Adrenal gland (tissue), 12 donors: Measurements from ENCODE around the gene DNTT. TPM values are rescaled to one million over a fixed set of nuclear protein-coding genes. Genes with fewer than 3 reads are reported as not detected.
A peak's percentile ranks its signal among the peaks of the same experiment; 100 is the strongest.

Source experiments
- DNase-seq, 7 donors: peaks; one replicate each; pipeline ENCODE4 v3.0.0-alpha.2; 2019 to 2020
- H3K27ac ChIP-seq, 5 donors: fragments of 200-600 bp; sonication (generic) in 4 of 5; 1 replicate in 3 of 5; 2 replicates in 2 of 5; pipeline versions ENCODE4 v1.5.1 to v1.8.0; 2016 to 2020; ENCODE audit warnings: mild to moderate bottlenecking in 1 of 5
- H3K27me3 ChIP-seq: fragments of 200-600 bp; 2 replicates; pipeline ENCODE4 v1.8.0; 2021
- H3K36me3 ChIP-seq, 2 donors: fragments of 200-600 bp; replicated peaks in 1 of 2; 1 replicate in 1 of 2; 2 replicates in 1 of 2; pipeline versions ENCODE4 v1.5.1 to v1.8.0; 2018 to 2022
- H3K4me1 ChIP-seq, 2 donors: fragments of 200-600 bp; replicated peaks in 1 of 2; 1 replicate in 1 of 2; 2 replicates in 1 of 2; pipeline versions ENCODE4 v1.5.1 to v1.8.0; 2018 to 2021
- H3K4me3 ChIP-seq, 4 donors: fragments of 200-600 bp; sonication (generic) in 3 of 4; one replicate each; pipeline ENCODE4 v1.5.1; 2016 to 2018
- H3K9me3 ChIP-seq, 3 donors: fragments of 200-600 bp; sonication (generic) in 1 of 3; replicated peaks in 1 of 3; 1 replicate in 2 of 3; 2 replicates in 1 of 3; pipeline versions ENCODE4 v1.5.1 to v1.8.0; 2016 to 2021
- POLR2A ChIP-seq, 2 donors: fragments of 450-650 bp; IDR thresholded peaks; one replicate each; pipeline ENCODE4 v1.6.1; 2017; ENCODE audit warnings: antibody characterized with exemption in 2 of 2, mild to moderate bottlenecking in 2 of 2, moderate library complexity in 1 of 2
- WGBS, 4 donors: extraction: QIAGEN DNeasy Blood & Tissue Kit in 2 of 4; methylation state at CpG; one replicate each; pipeline versions ENCODE4 v1.1.5 to v1.1.7; 2013 to 2017; 5-methylcytosine and 5-hydroxymethylcytosine counted together
- intact Hi-C, 2 donors: fragments of 100-400 bp; cut with DNase I; formaldehyde crosslinking; loops; one replicate each; pipeline versions ENCODE4 v1.14.1 to v1.15.0; 2022 to 2023
- polyA plus RNA-seq, 3 donors: library from polyadenylated mRNA; stranded (reverse); fragments of 200-250 nt in 2 of 3; fragments of 350-450 nt in 1 of 3; fragmentation: Illumina TruSeq in 1 of 3; extraction: RNeasy Lipid Tissue Mini Kit (QIAGEN cat#74804) in 1 of 3; gene quantifications; one replicate each; pipeline ENCODE4 v1.2.3, GENCODE V29; 2013 to 2014
- total RNA-seq, 9 donors: library from RNA; depleted of rRNA in 4 of 9; stranded (reverse); fragments of >200 nt in 4 of 9; fragments of 120-200 nt in 1 of 9; fragmentation: NEBNext Ultra II Directional in 1 of 9; extraction: Animal tissue kit (Norgen Biotek cat#: 25700) in 1 of 9; gene quantifications; one replicate each; pipeline versions ENCODE4 v1.1.0 to v1.2.4, GENCODE V29; 2013 to 2023
- TF ChIP-seq, protein P1 (sequence below), 6 experiments: fragments of 450-650 bp in 4 of 6; fragments of 200-600 bp in 2 of 6; sonication (generic) in 1 of 6; IDR thresholded peaks; 1 replicate in 5 of 6; 2 replicates in 1 of 6; pipeline versions ENCODE4 v1.5.1 to v1.8.0; 2016 to 2021; ENCODE audit warnings: antibody characterized with exemption in 6 of 6, mild to moderate bottlenecking in 2 of 6, moderate library complexity in 1 of 6
- donor health status: healthy with polysubstance abuse.
- donor health status: Bipolar disorder and iron deficiency.
- donor health status: DM: yes; HTN: yes; CAD: no.
- donor health status: DM: no; HTN: no; CAD: no.
- donor health status: DM: no; HTN: no; CAD: no.
- donor health status: DM: yes; HTN: yes; CAD: no.

DNTT gene
- total and polyA plus RNA-seq, 12 donors: not detected

- WGBS, 4 donors: 67 to 89% (median 68%) methylated on average over 4 to 6 of the region's 6 CpGs
- intact Hi-C loops: loop anchor here (5.0 to 10.0 kb wide), 3 partner anchors 127 to 837 kb away; partner anchors contain the start of gene TLL2 (in 1 of the 2)
- DNase-seq: no peak
Observed at GRCh38 chr10:96377816-96378294, 73.6 kb downstream of the DNTT start.

DNA sequence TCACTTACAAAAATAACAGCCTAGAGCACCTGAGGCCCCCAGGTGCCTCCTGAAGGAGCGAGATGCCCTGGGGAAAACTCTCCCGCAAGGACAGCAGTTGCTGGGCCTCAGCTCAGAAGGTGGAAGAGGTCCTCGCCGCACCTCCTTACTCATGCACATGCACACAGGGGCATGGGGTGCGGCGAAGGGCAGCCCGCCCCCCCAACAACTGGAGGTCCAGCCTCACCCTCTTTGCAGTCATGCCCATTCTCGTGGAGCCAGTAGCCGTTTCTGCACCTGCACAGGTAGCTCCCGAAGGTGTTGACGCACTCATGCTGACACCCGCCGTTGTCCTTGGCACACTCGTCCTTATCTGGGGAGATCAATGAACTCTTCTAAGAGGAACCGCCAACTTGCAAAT, 74.5 kb downstream of the DNTT start:
- Histone ChIP-seq H3K36me3 (no peaks in the 10 kb centered on the region), H3K27ac (no peak overlapping the region), H3K27me3 (no peaks in the 10 kb centered on the region), H3K4me3 (no peak overlapping the region), H3K4me1 (peaks cover 0 to 3% of the 10 kb centered on the region in 2 donors), H3K9me3 (no peaks in the 10 kb centered on the region)
- TF ChIP-seq POLR2A (IDR thresholded peaks at IDR 0.05): no peak
- TF ChIP-seq, protein P1, sequence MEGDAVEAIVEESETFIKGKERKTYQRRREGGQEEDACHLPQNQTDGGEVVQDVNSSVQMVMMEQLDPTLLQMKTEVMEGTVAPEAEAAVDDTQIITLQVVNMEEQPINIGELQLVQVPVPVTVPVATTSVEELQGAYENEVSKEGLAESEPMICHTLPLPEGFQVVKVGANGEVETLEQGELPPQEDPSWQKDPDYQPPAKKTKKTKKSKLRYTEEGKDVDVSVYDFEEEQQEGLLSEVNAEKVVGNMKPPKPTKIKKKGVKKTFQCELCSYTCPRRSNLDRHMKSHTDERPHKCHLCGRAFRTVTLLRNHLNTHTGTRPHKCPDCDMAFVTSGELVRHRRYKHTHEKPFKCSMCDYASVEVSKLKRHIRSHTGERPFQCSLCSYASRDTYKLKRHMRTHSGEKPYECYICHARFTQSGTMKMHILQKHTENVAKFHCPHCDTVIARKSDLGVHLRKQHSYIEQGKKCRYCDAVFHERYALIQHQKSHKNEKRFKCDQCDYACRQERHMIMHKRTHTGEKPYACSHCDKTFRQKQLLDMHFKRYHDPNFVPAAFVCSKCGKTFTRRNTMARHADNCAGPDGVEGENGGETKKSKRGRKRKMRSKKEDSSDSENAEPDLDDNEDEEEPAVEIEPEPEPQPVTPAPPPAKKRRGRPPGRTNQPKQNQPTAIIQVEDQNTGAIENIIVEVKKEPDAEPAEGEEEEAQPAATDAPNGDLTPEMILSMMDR (IDR thresholded peaks at IDR 0.05): no peak
- intact Hi-C loops: loop anchor here (5.0 to 10.0 kb wide), 3 partner anchors 126 to 836 kb away; partner anchors contain the start of gene TLL2 (in 1 of the 2)
- DNase-seq: no peak
- 71 to 78% (median 74%) methylated on average over 11 to 15 of the region's 15 CpGs for WGBS, 4 donors

More at GRCh38 chr10:96377816-96378294, 73.6 kb downstream of the DNTT start:
- Histone ChIP-seq H3K27ac (no peak overlapping the region), H3K4me1 (peaks cover 0 to 3% of the 10 kb centered on the region in 2 donors), H3K36me3 (no peaks in the 10 kb centered on the region), H3K9me3 (no peaks in the 10 kb centered on the region), H3K4me3 (no peak overlapping the region), H3K27me3 (no peaks in the 10 kb centered on the region)
- TF ChIP-seq, protein P1 (IDR thresholded peaks at IDR 0.05): no peak
- TF ChIP-seq POLR2A (IDR thresholded peaks at IDR 0.05): no peak

- peaks cover 0 to 3% of the 10 kb centered on the region in 2 donors for H3K4me1 ChIP-seq
Observed at GRCh38 chr10:96379758-96380157, 75.5 kb downstream of the DNTT start.

DNA sequence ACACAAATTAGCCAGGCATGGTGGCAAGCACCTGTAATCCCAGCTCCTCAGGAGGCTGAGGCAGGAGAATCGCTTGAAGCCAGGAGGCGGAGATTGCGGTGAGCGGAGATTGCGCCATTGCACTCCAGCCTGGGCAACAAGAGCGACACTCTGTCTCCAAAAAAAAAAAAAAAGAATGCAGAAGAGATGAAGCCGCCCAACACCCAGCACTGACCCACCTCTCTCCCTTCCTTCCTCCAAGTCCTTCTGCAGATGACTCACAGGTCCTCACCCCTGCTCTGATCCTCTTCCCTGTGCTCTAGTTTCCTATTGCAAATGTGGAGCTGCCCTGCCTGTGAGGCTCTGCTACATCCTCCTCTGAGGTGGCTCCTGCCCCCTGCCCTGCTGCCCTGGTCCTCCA, 76.6 kb downstream of the DNTT start:
- Histone ChIP-seq H3K4me1 (no peaks in the 10 kb centered on the region), H3K27ac (no peak overlapping the region), H3K9me3 (no peaks in the 10 kb centered on the region), H3K27me3 (peaks cover 6% of the 10 kb centered on the region), H3K36me3 (no peaks in the 10 kb centered on the region), H3K4me3 (no peak overlapping the region)
- DNase-seq: no peak
- TF ChIP-seq, protein P1 (IDR thresholded peaks at IDR 0.05): no peak
- no peak for TF ChIP-seq POLR2A (IDR thresholded peaks at IDR 0.05)
- intact Hi-C loops: no loop called here
- 84 to 96% (median 87%) methylated on average over 7 of the region's 7 CpGs for WGBS, 4 donors

More at GRCh38 chr10:96379758-96380157, 75.5 kb downstream of the DNTT start:
- H3K9me3 ChIP-seq: no peaks in the 10 kb centered on the region
- H3K27me3 ChIP-seq: peaks cover 6% of the 10 kb centered on the region
- H3K4me3 ChIP-seq: no peak overlapping the region
- TF ChIP-seq POLR2A (IDR thresholded peaks at IDR 0.05): no peak
- TF ChIP-seq, protein P1 (IDR thresholded peaks at IDR 0.05): no peak
- H3K36me3 ChIP-seq: no peaks in the 10 kb centered on the region
- WGBS, 4 donors: 60 to 67% (median 63%) methylated on average over 8 of the region's 8 CpGs
- H3K27ac ChIP-seq: no peak overlapping the region
- DNase-seq: peak in 2 of 7 donors; percentile 30 to 36
- intact Hi-C loops: loop anchor here (5.0 to 10.0 kb wide), 3 partner anchors 125 to 835 kb away; partner anchors contain the start of gene TLL2 (in 1 of the 2)
